Activated CD4-positive, CD25-positive, alpha-beta regulatory T cell treated with anti-CD3 and anti-CD28 coated beads, Interleukin-2, amount 50 U/mL, for 72 hours (primary cell): ENCODE results near the gene OR8K3.

Experiments used
- DNase-seq: peaks from one replicate; pipeline ENCODE4 v3.0.0; 2021

OR8K3 gene

DNA sequence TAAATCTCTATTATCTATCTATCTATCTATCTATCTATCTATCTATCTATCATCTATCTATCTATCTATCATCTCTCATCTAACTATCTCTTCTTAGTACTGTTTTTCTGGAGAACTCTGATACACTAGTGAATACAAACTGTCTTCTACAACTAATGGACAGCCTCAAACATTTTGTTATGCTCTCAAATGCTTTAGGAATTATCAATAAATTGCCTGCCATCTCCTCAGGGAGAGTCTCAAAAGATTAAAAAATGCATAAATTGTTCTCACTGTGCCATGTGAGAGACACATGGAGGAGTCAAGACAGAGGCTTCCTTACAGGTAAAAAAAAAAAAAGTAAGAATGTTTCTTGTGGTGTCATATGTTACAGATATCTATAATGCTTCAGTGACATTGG lies at the start of gene OR8K3:
OR8K3 (plus strand) TSS at position 301 of the 400 bp plus-strand sequence. CDS start 3,163 bp downstream, outside the sequence.
- DNase-seq: no peak

DNA sequence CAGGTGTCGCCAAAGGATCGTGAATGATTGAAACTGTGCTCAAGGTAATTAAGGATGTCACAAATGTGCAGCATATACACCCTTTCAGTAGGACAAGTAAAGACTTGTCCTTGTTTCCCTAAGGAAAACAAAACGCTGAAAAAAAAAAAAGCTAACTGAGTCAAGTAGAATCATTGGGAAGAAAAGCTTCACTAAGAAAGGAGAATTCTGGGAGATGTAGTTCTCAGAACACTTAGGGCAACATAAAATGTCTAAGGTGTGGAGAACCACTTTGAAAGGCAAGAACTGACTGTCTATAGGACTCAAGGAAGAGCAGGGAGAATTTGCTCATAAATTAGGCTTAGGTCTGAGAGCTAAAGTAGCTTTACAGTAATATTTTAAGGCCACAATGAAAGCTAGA lies 43.9 kb upstream of the OR8K3 start:
- no peak for DNase-seq

DNA sequence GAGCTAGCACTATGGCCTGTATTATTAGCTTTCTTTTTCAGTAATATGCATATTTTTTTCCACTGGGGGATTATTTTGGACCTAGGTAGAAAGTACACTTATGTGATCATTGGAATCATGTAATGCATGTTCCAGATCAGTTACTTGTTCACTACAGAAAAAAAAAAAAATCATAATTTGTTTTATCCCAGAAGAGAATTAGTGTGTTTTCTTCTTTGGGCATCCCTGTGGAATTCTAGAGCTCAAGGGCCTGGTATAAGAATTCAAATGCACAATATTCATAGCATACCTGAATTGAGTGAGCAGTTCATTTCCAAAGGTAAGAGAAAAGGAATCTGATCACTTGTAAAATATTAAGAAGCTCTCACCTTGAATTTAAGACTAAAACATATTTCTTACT lies 41.1 kb upstream of the OR8K3 start, which contains the start of gene OR5T1:
OR5T1 (plus strand) TSS at position 301 of the 400 bp plus-strand sequence. CDS start 1,485 bp downstream, outside the sequence.
- no peak for DNase-seq

DNA sequence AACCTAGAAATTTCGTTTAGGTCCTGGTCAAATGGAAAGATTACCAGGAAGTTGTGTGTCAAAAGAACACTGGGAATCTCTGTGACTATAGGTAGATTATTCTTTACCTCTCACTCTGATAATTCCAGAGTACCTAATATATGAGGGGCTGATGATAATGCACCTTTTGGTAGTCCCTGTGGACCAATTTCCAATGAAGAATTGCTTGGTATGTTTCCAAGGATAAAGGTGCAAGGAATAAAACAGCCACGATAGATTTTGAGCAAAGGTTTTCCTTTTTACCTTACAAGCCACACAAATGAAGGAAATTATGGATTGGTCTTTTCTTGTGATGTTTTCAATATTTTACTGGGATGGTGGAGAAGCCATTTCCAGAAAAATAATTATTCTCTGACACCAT lies 22.8 kb upstream of the OR8K3 start, which contains the start of gene OR8H1:
OR8H1 (minus strand) TSS at position 101 of the 400 bp plus-strand sequence. CDS start 1,192 bp downstream, outside the sequence.
- DNase-seq: no peak

DNA sequence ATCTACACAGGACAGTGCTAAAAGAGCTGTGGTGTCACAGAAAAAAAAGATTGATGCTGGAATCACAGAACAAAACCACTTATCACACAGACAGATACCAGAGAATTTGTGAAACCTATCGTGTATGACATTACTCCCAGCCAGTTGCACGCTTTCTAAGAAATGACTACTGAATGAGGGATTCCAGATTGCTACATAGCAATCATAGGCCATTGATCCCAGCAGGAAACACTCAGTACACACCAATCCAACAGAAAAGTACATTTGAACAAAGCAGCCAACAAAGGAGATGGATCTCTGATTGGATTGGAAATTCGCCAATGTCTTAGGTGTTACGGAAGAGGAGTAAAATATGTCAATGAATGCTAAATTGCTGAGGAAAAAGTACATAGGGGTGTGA lies 18.0 kb upstream of the OR8K3 start:
- DNase-seq: no peak

DNA sequence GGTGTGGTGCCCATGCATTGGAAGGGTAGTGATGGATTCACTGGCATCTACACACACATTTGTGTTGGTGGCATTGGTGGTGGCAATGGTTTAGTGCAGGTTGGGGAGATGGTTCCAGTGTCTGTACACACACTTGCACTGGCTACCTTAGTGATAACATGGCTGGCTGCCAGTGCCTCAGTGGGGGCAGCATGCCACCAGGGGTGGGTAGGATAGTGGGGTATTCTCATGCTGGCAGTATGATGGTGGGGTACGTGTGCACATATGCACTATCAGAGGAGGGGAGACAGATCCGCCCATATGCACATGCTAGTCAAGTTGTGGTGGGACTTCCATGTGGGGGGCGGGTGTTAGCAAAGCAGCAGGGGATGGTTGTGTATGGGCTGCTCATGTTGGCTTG lies 7.1 kb upstream of the OR8K3 start:
- no peak for DNase-seq

DNA sequence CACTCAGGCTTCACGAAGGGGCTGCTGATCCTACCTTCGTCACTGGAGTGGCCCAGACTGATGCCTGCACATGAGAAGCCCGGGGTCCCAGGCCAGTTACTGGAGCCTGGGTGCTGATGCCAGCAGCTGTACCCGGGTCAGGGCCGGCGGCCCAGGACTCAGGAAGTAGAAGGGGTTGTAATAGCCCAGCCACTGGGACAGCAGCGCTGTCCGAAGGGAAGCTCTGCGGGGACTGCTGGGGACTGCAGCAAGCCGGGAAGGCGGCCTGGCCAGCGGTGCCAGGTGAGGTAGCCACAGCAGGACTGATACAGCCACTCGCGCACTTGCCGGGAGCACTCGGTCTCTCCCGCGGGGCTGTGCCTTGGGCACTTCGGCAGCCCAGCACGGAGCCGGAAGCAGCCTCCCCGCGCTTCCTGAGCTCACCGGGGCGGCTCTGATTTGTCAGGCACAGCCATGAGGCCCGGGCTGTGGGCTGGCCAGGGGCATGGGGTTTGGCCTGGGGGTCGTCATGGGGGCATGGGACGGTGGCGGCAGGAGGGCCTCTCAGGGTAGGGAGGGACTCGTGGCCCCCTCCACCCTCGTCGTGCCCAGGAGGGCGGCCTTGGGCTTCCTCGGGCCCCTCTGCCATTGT lies 17.0 kb downstream of the OR8K3 start:
- DNase-seq: no peak

DNA sequence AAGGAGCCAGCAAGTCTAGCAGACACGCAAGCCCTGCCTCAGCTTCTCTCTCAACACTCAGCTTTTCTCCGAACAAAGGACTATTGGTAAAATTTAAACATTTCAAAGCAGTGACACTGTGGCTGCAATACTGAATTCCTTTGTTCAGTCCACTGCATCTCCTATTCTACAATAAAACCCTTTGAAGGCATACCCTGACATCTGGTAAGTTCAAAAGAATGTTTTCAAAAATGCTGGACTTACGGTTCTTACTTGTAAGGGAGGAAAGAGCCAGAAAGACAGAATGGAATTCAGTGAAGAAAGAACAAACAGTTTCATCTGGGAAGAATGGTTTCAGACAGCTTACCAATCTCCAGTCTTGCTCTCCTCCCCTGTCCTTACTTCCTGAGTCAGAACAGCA lies 18.2 kb downstream of the OR8K3 start:
- no peak for DNase-seq

DNA sequence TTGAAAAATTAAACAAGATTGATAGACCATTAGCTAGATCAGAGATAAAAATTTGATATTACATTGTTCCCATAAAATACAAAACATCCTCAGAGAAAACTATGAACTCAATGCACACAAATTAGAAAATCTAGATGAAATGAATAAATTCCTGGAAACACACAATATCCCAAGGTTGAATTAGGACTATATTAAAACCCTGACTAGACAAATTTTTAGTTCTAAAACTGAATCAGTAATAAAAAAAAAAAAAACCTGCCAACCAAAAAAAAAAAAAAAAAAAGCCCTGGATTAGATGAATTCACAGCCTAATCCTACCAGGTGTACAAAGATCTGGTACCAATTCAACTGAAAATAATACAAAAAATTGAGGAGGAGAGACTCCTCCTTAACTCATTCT lies 25.3 kb downstream of the OR8K3 start:
- no peak for DNase-seq

DNA sequence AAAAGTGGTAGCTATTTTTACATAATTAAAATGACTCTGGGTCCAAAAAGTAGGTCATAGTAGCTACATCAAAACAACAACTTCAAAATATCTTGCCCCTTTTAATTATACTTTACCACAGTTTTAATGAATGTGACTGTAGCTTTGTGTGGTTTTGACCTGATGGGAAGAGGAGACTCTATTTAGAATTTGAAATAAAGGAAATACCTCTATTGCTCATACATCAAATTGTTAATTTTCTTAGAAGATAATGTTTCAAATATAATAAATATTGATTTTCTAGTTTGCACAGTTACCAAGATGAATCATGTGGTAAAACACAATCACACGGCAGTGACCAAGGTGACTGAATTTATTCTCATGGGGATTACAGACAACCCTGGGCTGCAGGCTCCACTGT lies 30.8 kb downstream of the OR8K3 start, which contains the start of gene OR8K1:
OR8K1 (plus strand) TSS at position 301 of the 400 bp plus-strand sequence; CDS start at position 301, 0 bp downstream.
- DNase-seq: no peak

DNA sequence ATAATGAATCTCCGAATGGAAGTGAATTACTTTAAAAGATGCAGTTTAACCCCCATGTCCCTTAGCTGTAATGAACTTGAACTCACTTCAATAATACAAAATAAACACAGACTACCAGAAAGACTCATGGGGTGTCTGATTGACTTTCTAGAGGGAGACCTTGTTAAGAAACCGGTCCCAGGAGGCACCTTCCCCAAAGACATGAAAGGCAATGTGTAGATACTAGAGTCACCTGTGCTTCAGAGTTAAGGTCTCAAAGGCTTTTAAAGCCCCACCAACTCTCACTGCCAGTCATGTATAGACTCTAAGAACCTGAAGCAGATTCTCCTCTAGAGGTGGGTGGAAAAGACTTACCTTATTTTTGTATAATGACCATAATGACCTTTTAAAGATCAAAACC lies 39.0 kb downstream of the OR8K3 start, which contains the start of gene OR8J1:
OR8J1 (plus strand) TSS at position 301 of the 400 bp plus-strand sequence. CDS start 5,956 bp downstream, outside the sequence.
- no peak for DNase-seq
